Heart left ventricle (tissue), 16 donors: ENCODE data around the gene CARD10. TPM values are rescaled to one million over a fixed set of nuclear protein-coding genes. Genes with fewer than 3 reads are reported as not detected.

ENCODE experiments used
- ATAC-seq, 4 donors: fragments of 200-7000 bp; cut with Tn5 transposase; one replicate each; pipeline ENCODE4 v1.9.1; 2020 to 2022; ENCODE audit warnings: moderate library complexity in 4 of 4, mild to moderate bottlenecking in 3 of 4, moderate number of reproducible peaks in 1 of 4
- DNase-seq, 5 donors: peaks; one replicate each; pipeline ENCODE4 v3.0.0-alpha.2; 2020
- H3K27ac ChIP-seq, 12 donors: fragments of 200-600 bp; sonication (generic) in 4 of 12; one replicate each; pipeline versions ENCODE4 v1.5.0 to v1.8.0; 2016 to 2022; ENCODE audit warnings: mild to moderate bottlenecking in 2 of 12
- H3K27me3 ChIP-seq, 9 donors: fragments of 200-600 bp; sonication (generic) in 2 of 9; one replicate each; pipeline versions ENCODE4 v1.5.1 to v1.8.0; 2016 to 2022; ENCODE audit warnings: mild to moderate bottlenecking in 3 of 9
- H3K36me3 ChIP-seq, 9 donors: fragments of 200-600 bp; sonication (generic) in 2 of 9; one replicate each; pipeline versions ENCODE4 v1.5.0 to v1.8.0; 2018 to 2022; ENCODE audit warnings: mild to moderate bottlenecking in 2 of 9
- H3K4me1 ChIP-seq, 12 donors: fragments of 200-600 bp; sonication (generic) in 4 of 12; one replicate each; pipeline versions ENCODE4 v1.5.0 to v1.8.0; 2016 to 2022; ENCODE audit warnings: mild to moderate bottlenecking in 3 of 12
- H3K4me3 ChIP-seq, 12 donors: fragments of 200-600 bp; sonication (generic) in 4 of 12; one replicate each; pipeline versions ENCODE4 v1.5.0 to v1.8.0; 2017 to 2022; ENCODE audit warnings: mild to moderate bottlenecking in 9 of 12, moderate library complexity in 4 of 12
- H3K9me3 ChIP-seq, 12 donors: fragments of 200-600 bp; sonication (generic) in 4 of 12; one replicate each; pipeline versions ENCODE4 v1.5.0 to v1.8.0; 2016 to 2022; ENCODE audit warnings: mild to moderate bottlenecking in 1 of 12
- CTCF ChIP-seq, 12 donors: fragments of 200-600 bp; sonication (generic) in 4 of 12; IDR thresholded peaks; one replicate each; pipeline versions ENCODE4 v1.5.0 to v1.8.0; 2018 to 2022; ENCODE audit warnings: antibody characterized with exemption in 12 of 12, mild to moderate bottlenecking in 5 of 12
- POLR2A ChIP-seq, 2 donors: fragments of 450-650 bp; IDR thresholded peaks; one replicate each; pipeline ENCODE4 v1.6.1; 2017; ENCODE audit warnings: antibody characterized with exemption in 2 of 2, mild to moderate bottlenecking in 2 of 2, moderate library complexity in 2 of 2
- WGBS, 4 donors: extraction: QIAGEN DNeasy Blood & Tissue Kit in 2 of 4; methylation state at CpG; one replicate each; pipeline versions ENCODE4 v1.1.5 to v1.1.7; 2013 to 2018; 5-methylcytosine and 5-hydroxymethylcytosine counted together
- intact Hi-C, 10 donors: fragments of 100-400 bp; cut with DNase I; formaldehyde crosslinking; loops; one replicate each; pipeline versions ENCODE4 v1.11.1 to v1.14.2; 2022
- polyA plus RNA-seq, 2 donors: library from polyadenylated mRNA; stranded (reverse); fragments of 200-250 nt; gene quantifications; one replicate each; pipeline ENCODE4 v1.2.3, GENCODE V29; 2013
- total RNA-seq, 9 donors: library from RNA; depleted of rRNA in 2 of 9; stranded (reverse); fragments of >200 nt in 2 of 9; fragmentation: NEBNext Ultra II Directional in 3 of 9; extraction: Animal tissue kit (Norgen Biotek cat#: 25700) in 3 of 9; gene quantifications; one replicate each; pipeline versions ENCODE4 v1.1.0 to v1.2.4, GENCODE V29; 2016 to 2023
- donor health status: ischemic (EF 13 %, LVEDD 7.1; RV severe dilation, severe dysfunction).
- donor health status: healthy with polysubstance abuse.
- donor health status: DM: no; HTN: yes; CAD: no.
- donor health status: DM: no; HTN: no; CAD: no.
- donor health status: ischemic (EF 25% LVEDD 6.9; RV normal size, moderate dysfunction).
- donor health status: ischemic (EF 25% LVEDD 5.7; RV mildly dilated, moderate dysfunction).
- donor health status: healthy.
- donor health status: DM: yes; HTN: yes; CAD: no.
- donor health status: ischemic (EF 35%, LVEDD 5.7; RV mildly dilated, moderate dysfunction).
- donor health status: nonischemic (EF 11% LVEDD 7.7; RV severe dilation, severe dysfunction).
- donor health status: DM: yes; HTN: yes; CAD: no.
- donor health status: PGD.
- donor health status: ischemic (EF 29% LVEDD 5.4; RV normal size, mild dysfunction).
- donor health status: nonischemic (EF 23%, LVEDD 6.1; RV moderate dilation, normal function).

The CARD10 gene
- total and polyA plus RNA-seq, 11 donors: 5.2 to 13.9 (median 8.1) TPM

- peaks cover 0 to 3% (median 0%) of the 10 kb centered on the region in 12 donors for H3K9me3 ChIP-seq
- WGBS, 4 donors: 54 to 68% (median 60%) methylated on average over 14 of the region's 14 CpGs
- TF ChIP-seq CTCF (IDR thresholded peaks at IDR 0.05) (no peak), POLR2A (IDR thresholded peaks at IDR 0.05) (no peak)
- DNase-seq: no peak
- peak overlapping the region in 4 of 12 donors; percentile 4 to 55 (median 17) for H3K27ac ChIP-seq
- H3K4me1 ChIP-seq: peaks cover 0 to 31% (median 17%) of the 10 kb centered on the region in 12 donors
- intact Hi-C loops: no loop called here
- ATAC-seq: peak in 1 of 4 donors; percentile 12
- H3K36me3 ChIP-seq: peaks cover 0 to 4% (median 0%) of the 10 kb centered on the region in 9 donors
- peaks cover 0 to 32% (median 16%) of the 10 kb centered on the region in 9 donors for H3K27me3 ChIP-seq
- H3K4me3 ChIP-seq: no peak overlapping the region
Observed at GRCh38 chr22:37521236-37521739, 2.1 kb upstream of the CARD10 start.

GRCh38 chr22:37520776-37521191 is 1.6 kb upstream of the CARD10 start:
- no peak for TF ChIP-seq CTCF (IDR thresholded peaks at IDR 0.05)
- TF ChIP-seq POLR2A (IDR thresholded peaks at IDR 0.05): no peak
- Histone ChIP-seq H3K36me3 (peaks cover 0 to 9% (median 0%) of the 10 kb centered on the region in 9 donors), H3K27me3 (peaks cover 0 to 32% (median 16%) of the 10 kb centered on the region in 9 donors), H3K27ac (peak overlapping the region in 4 of 12 donors; percentile 4 to 55 (median 17)), H3K4me3 (no peak overlapping the region), H3K9me3 (peaks cover 0 to 4% (median 0%) of the 10 kb centered on the region in 12 donors), H3K4me1 (peaks cover 0 to 26% (median 17%) of the 10 kb centered on the region in 12 donors)
- WGBS, 4 donors: 23 to 37% (median 25%) methylated on average over 10 of the region's 10 CpGs
- DNase-seq (no peak), ATAC-seq (peak in 3 of 4 donors; percentile 26 to 71 (median 44))
- intact Hi-C loops: no loop called here

- peak overlapping the region; percentile 60 to 91 (median 86) for H3K27ac ChIP-seq
- DNase-seq: peak in 1 of 5 donors; percentile 26
- intact Hi-C loops: loop anchor here in 2 of 10 donors (1.0 to 5.0 kb wide), 2 partner anchors 16 to 36 kb away; no protein-coding TSS in a partner anchor
- peaks cover 0 to 32% (median 14%) of the 10 kb centered on the region in 9 donors for H3K27me3 ChIP-seq
- peaks cover 0 to 22% (median 16%) of the 10 kb centered on the region in 12 donors for H3K4me1 ChIP-seq
- peak in 3 of 4 donors; percentile 10 to 25 (median 13) for ATAC-seq
- H3K36me3 ChIP-seq: peaks cover 0 to 17% (median 4%) of the 10 kb centered on the region in 9 donors
- 11 to 25% (median 14%) methylated on average over 32 to 63 of the region's 63 CpGs for WGBS, 4 donors
- H3K9me3 ChIP-seq: peaks cover 0 to 4% (median 0%) of the 10 kb centered on the region in 12 donors
- TF ChIP-seq CTCF (IDR thresholded peaks at IDR 0.05) (no peak), POLR2A (IDR thresholded peaks at IDR 0.05) (no peak)
- H3K4me3 ChIP-seq: peak overlapping the region; percentile 42 to 93 (median 66)
Observed at GRCh38 chr22:37518509-37519267, 527 bp downstream of the CARD10 start.
